Gastroesophageal sphincter (tissue), 3 donors: ENCODE measurements around the gene ETS2.

Experiments
- CTCF ChIP-seq, 4 experiments: fragments of 200-600 bp in 2 of 4; fragments of 450-650 bp in 2 of 4; sonication (generic) in 1 of 4; IDR thresholded peaks; one replicate each; pipeline ENCODE4 v1.5.1; 2017 to 2019; ENCODE audit warnings: antibody characterized with exemption in 4 of 4, mild to moderate bottlenecking in 2 of 4, moderate library complexity in 2 of 4
- POLR2A ChIP-seq, 2 donors: fragments of 450-650 bp; IDR thresholded peaks; one replicate each; pipeline ENCODE4 v1.6.1; 2017; ENCODE audit warnings: antibody characterized with exemption in 2 of 2, mild to moderate bottlenecking in 2 of 2, moderate library complexity in 1 of 2

- TF ChIP-seq POLR2A (IDR thresholded peaks at IDR 0.05) (no peak), CTCF (IDR thresholded peaks at IDR 0.05) (no peak)
Observed at GRCh38 chr21:38822778-38823238, 17.1 kb downstream of the ETS2 start.
